ENCODE measurements around the gene POFUT1.

GRCh38 chr20:32199006-32199405, 8.7 kb upstream of the POFUT1 start:
- TF ChIP-seq CTCF (IDR thresholded peaks at IDR 0.05), result no peak
- TF ChIP-seq POLR2A (IDR thresholded peaks at IDR 0.05), result no peak
